ENCODE measurements around the gene VPS26B.

The VPS26B gene

GRCh38 chr11:134200688-134201087 is 23.8 kb upstream of the VPS26B start:
- TF ChIP-seq, protein P1, sequence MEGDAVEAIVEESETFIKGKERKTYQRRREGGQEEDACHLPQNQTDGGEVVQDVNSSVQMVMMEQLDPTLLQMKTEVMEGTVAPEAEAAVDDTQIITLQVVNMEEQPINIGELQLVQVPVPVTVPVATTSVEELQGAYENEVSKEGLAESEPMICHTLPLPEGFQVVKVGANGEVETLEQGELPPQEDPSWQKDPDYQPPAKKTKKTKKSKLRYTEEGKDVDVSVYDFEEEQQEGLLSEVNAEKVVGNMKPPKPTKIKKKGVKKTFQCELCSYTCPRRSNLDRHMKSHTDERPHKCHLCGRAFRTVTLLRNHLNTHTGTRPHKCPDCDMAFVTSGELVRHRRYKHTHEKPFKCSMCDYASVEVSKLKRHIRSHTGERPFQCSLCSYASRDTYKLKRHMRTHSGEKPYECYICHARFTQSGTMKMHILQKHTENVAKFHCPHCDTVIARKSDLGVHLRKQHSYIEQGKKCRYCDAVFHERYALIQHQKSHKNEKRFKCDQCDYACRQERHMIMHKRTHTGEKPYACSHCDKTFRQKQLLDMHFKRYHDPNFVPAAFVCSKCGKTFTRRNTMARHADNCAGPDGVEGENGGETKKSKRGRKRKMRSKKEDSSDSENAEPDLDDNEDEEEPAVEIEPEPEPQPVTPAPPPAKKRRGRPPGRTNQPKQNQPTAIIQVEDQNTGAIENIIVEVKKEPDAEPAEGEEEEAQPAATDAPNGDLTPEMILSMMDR (IDR thresholded peaks at IDR 0.05; ENCODE audit: extremely low read depth, missing control alignments), result no peak
- DNase-seq (ENCODE audit: low spot score), result no peak

GRCh38 chr11:134202661-134203060 is 21.8 kb upstream of the VPS26B start:
- DNase-seq (ENCODE audit: low spot score), result no peak
- TF ChIP-seq, protein P1 (IDR thresholded peaks at IDR 0.05; ENCODE audit: extremely low read depth, missing control alignments), result no peak

GRCh38 chr11:134205729-134206128 is 18.7 kb upstream of the VPS26B start:
- TF ChIP-seq, protein P1 (IDR thresholded peaks at IDR 0.05; ENCODE audit: extremely low read depth, missing control alignments), result no peak
- DNase-seq (ENCODE audit: low spot score), result no peak

DNA sequence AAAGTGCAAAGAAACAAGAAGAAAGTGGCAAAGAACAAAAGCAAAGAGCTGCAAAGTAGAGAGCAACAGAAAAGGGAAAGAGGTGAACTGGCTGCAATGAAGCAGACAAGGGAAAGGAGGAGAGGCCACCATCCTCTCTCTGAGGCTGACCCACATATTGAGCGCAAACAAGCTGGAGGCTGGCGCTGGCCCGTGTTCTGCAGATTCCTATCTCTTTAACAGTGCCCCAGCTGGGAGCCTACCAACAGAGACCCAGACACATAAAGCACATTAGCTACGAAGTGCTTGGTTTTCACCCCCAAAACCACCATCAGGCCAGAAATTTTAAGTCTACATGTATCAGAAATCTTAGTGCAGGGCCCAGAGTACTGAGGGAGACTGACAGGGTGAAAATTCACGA is 18.3 kb upstream of the VPS26B start:
- TF ChIP-seq, protein P1 (IDR thresholded peaks at IDR 0.05; ENCODE audit: extremely low read depth, missing control alignments), result no peak
- DNase-seq (ENCODE audit: low spot score), result no peak

GRCh38 chr11:134207538-134208239 is 16.8 kb upstream of the VPS26B start:
- no peak for DNase-seq (ENCODE audit: low spot score)

DNA sequence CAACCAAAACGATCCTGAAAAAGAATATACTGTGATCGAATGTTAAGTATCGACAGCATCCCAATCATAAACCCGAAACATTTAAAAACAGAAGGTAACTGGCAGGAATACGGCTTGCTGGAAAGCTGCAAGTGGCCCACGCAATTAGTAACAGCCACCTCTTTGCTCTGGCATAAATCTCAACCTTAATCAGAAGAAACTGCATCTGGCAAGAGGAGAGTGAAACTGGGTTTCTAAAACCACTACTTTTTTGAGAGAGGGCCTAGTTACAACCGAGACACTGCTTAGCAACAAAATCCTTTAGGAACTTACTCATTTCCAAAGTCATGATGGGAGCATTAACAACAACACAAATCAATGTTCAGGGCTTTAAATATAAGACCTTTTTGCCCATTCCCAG is 8.6 kb upstream of the VPS26B start:
- TF ChIP-seq, protein P1 (IDR thresholded peaks at IDR 0.05; ENCODE audit: extremely low read depth, missing control alignments), result no peak
- no peak for DNase-seq (ENCODE audit: low spot score)

More at GRCh38 chr11:134207538-134208239, 16.8 kb upstream of the VPS26B start:
- TF ChIP-seq, protein P1 (IDR thresholded peaks at IDR 0.05; ENCODE audit: extremely low read depth, missing control alignments), result peak; percentile 62

DNA sequence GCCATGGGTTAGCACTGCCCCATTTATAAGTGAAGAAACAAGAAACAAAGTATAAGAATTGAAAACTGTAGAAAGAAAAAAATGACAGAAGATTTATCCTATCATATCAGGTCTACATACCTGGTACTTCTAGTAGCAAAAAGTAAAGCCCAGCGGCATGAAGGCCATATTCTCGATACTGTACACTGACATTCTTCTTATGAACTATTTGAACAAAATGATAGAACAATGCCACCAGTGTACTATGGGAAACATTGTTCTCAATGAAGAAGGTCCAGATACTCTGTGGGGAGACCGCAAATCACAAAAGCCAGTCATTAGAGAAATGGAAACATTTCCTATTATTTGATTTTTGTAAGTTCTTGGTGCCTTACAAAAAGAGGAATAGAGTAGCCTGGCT is 7.7 kb upstream of the VPS26B start:
- no peak for DNase-seq (ENCODE audit: low spot score)
- TF ChIP-seq, protein P1 (IDR thresholded peaks at IDR 0.05; ENCODE audit: extremely low read depth, missing control alignments), result no peak
